ENCODE measurements around the gene MRPS6. TPM values are rescaled to one million over a fixed set of nuclear protein-coding genes. Genes with fewer than 3 reads are reported as not detected.
A peak's percentile ranks its signal among the peaks of the same experiment; 100 is the strongest.

MRPS6 gene
- total RNA-seq, 1 experiment from 2014 or later, result 32.8 TPM

GRCh38 chr21:34128674-34129038 is 55.3 kb downstream of the MRPS6 start:
- BruUV-seq (replicated peaks), result no TSS peak
- H3K27me3 ChIP-seq (ENCODE audit: low read length), result no peaks in the 10 kb centered on the region
- ATAC-seq (no peak; the same call in 1 of the 2 replicates), DNase-seq (no peak)
- no peaks in the 10 kb centered on the region for H4K20me1 ChIP-seq (ENCODE audit: low read length)
- no peak overlapping the region for H3K4me3 ChIP-seq (ENCODE audit: low read length)
- TF ChIP-seq EZH2 (IDR thresholded peaks at IDR 0.05; ENCODE audit: low read length, unreplicated experiment), result no peak
- TF ChIP-seq, protein P1, sequence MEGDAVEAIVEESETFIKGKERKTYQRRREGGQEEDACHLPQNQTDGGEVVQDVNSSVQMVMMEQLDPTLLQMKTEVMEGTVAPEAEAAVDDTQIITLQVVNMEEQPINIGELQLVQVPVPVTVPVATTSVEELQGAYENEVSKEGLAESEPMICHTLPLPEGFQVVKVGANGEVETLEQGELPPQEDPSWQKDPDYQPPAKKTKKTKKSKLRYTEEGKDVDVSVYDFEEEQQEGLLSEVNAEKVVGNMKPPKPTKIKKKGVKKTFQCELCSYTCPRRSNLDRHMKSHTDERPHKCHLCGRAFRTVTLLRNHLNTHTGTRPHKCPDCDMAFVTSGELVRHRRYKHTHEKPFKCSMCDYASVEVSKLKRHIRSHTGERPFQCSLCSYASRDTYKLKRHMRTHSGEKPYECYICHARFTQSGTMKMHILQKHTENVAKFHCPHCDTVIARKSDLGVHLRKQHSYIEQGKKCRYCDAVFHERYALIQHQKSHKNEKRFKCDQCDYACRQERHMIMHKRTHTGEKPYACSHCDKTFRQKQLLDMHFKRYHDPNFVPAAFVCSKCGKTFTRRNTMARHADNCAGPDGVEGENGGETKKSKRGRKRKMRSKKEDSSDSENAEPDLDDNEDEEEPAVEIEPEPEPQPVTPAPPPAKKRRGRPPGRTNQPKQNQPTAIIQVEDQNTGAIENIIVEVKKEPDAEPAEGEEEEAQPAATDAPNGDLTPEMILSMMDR (conservative IDR thresholded peaks at IDR 0.05; ENCODE audit: low read depth, low read length), result no peak
- TF ChIP-seq EZH2phosphoT487 (IDR thresholded peaks at IDR 0.05; ENCODE audit: borderline replicate concordance, low read length), result no peak
- ChIA-PET POLR2A (ENCODE audit: unreplicated experiment) (no interaction called here), CTCF (no interaction called here)
- H3K27ac ChIP-seq (ENCODE audit: low read length), result no peak overlapping the region
- no peaks in the 10 kb centered on the region for H3K9me2 ChIP-seq (replicated peaks; ENCODE audit: low read length)
- peaks cover 12% of the 10 kb centered on the region for H3K4me1 ChIP-seq (ENCODE audit: insufficient read depth, low read length)
- H3K36me3 ChIP-seq (ENCODE audit: low read depth, low read length), result peaks cover 33% of the 10 kb centered on the region
- intact Hi-C loops (cut with micrococcal nuclease), result no loop called here
- H3K9ac ChIP-seq (ENCODE audit: low read length), result no peak overlapping the region
- H3K4me2 ChIP-seq (ENCODE audit: low read length), result no peak overlapping the region
- no peaks in the 10 kb centered on the region for H3F3A ChIP-seq (ENCODE audit: low read length, unreplicated experiment)
- no peak overlapping the region for H2AFZ ChIP-seq (ENCODE audit: low read length)
- peaks cover 58% of the 10 kb centered on the region for H3K79me2 ChIP-seq (ENCODE audit: low read length)
- no peaks in the 10 kb centered on the region for H3K9me3 ChIP-seq (ENCODE audit: low read length)

DNA sequence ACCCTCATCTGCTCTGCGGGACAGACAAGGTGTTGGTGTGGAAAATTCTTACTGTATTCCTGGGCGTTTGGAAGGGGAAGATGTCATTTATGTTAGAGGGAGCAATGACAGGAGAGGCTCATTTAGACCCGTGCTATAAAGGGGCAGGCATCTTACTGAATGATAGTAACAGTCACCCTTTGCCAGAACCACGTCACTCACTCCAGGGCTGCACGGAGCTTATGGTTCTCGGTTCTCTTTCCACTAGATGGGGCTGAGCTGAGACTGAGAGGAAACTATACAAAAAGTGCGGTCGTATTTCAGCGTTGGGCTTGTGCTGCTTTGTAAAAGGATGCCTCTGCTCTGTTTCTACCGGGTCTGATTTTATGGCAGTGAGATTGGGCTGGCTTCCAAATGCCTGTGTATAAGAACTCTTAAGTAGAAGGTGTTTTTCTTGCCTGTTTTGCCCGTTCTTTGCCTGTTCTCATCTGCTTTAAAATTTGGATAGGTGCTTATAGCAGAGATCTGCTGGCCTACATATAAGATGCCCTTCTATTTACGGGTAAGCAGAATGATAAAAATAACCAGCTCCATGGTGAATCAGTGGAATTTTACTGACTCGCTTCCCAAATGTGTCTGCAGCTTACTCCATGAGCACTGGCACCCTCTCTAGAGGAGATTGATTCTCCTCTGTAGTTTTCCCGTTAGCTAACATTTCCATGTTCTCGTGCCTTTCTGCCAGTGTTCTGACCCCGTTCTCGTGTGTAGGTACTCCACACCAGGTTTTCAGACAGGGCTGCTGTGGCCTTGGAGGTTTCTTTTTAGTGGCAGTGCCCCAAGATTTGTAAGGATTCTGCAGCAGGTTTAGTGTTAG is 55.9 kb downstream of the MRPS6 start:
- H3K79me2 ChIP-seq (ENCODE audit: low read length), result peaks cover 61% of the 10 kb centered on the region
- no peak for TF ChIP-seq EZH2 (IDR thresholded peaks at IDR 0.05; ENCODE audit: low read length, unreplicated experiment)
- TF ChIP-seq, protein P1 (conservative IDR thresholded peaks at IDR 0.05; ENCODE audit: low read depth, low read length), result peak; percentile 20; the same call in 1 of the 2 replicates
- ChIA-PET POLR2A (ENCODE audit: unreplicated experiment) (no interaction called here), CTCF (interaction anchor here (0.5 kb wide), 1 partner anchor 214 kb away, joined by 3 read pairs; no protein-coding TSS in a partner anchor)
- intact Hi-C loops (cut with micrococcal nuclease), result no loop called here
- no peak overlapping the region for H3K4me2 ChIP-seq (ENCODE audit: low read length)
- no peaks in the 10 kb centered on the region for H3K27me3 ChIP-seq (ENCODE audit: low read length)
- no peak overlapping the region for H3K27ac ChIP-seq (ENCODE audit: low read length)
- H3K9ac ChIP-seq (ENCODE audit: low read length), result no peak overlapping the region
- no peaks in the 10 kb centered on the region for H3K9me3 ChIP-seq (ENCODE audit: low read length)
- no peak overlapping the region for H2AFZ ChIP-seq (ENCODE audit: low read length)
- H4K20me1 ChIP-seq (ENCODE audit: low read length), result no peaks in the 10 kb centered on the region
- no peaks in the 10 kb centered on the region for H3F3A ChIP-seq (ENCODE audit: low read length, unreplicated experiment)
- no peaks in the 10 kb centered on the region for H3K9me2 ChIP-seq (replicated peaks; ENCODE audit: low read length)
- no TSS peak for BruUV-seq (replicated peaks)
- H3K36me3 ChIP-seq (ENCODE audit: low read depth, low read length), result peaks cover 33% of the 10 kb centered on the region
- peaks cover 12% of the 10 kb centered on the region for H3K4me1 ChIP-seq (ENCODE audit: insufficient read depth, low read length)
- DNase-seq, result peak; percentile 14
- peak; percentile 76 for ATAC-seq
- H3K4me3 ChIP-seq (ENCODE audit: low read length), result no peak overlapping the region

Data from PC-3 (cell line).